Fibroblast of lung (primary cell): ENCODE results near the gene CAPN9.

Source experiments
- CTCF ChIP-seq, 2 donors: IDR thresholded peaks in 1 of 2; conservative IDR thresholded peaks in 1 of 2; 1 replicate in 1 of 2; 2 replicates in 1 of 2; pipeline ENCODE4 v1.5.1; 2011 to 2012; ENCODE audit warnings: low read length in 2 of 2, control low read depth in 1 of 2, inconsistent platforms in 1 of 2, low read depth in 1 of 2, mild to moderate bottlenecking in 1 of 2
- EZH2 ChIP-seq: IDR thresholded peaks from 2 replicates; pipeline ENCODE4 v1.5.1; 2012; ENCODE audit warnings: low read length, control low read depth, mild to moderate bottlenecking; ENCODE audit errors: missing control alignments

- TF ChIP-seq CTCF (conservative IDR thresholded peaks at IDR 0.05 in 1 of 2, IDR thresholded peaks at IDR 0.05 in 1 of 2; ENCODE audit: low read depth in 1 of 2, low read length in 2 of 2) (no peak), EZH2 (no peak)
Observed at GRCh38 chr1:230800891-230801840, 54.0 kb downstream of the CAPN9 start.
